Heart right ventricle (tissue), 16 donors: Measurements from ENCODE around the gene ZNF425. TPM values are rescaled to one million over a fixed set of nuclear protein-coding genes. Genes with fewer than 3 reads are reported as not detected.

Source experiments
- ATAC-seq, 8 donors: fragments of 200-7000 bp; cut with Tn5 transposase; one replicate each; pipeline ENCODE4 v1.9.1; 2020; ENCODE audit warnings: mild to moderate bottlenecking in 8 of 8, moderate library complexity in 8 of 8, moderate number of reproducible peaks in 1 of 8
- DNase-seq, 2 donors: peaks; one replicate each; pipeline ENCODE4 v3.0.0-alpha.2; 2020
- H3K27ac ChIP-seq, 10 donors: fragments of 200-600 bp; sonication (generic) in 2 of 10; one replicate each; pipeline versions ENCODE4 v1.5.0 to v1.8.0; 2020 to 2022; ENCODE audit warnings: mild to moderate bottlenecking in 3 of 10
- H3K27me3 ChIP-seq, 7 donors: fragments of 200-600 bp; one replicate each; pipeline ENCODE4 v1.8.0; 2021 to 2022; ENCODE audit warnings: mild to moderate bottlenecking in 2 of 7
- H3K36me3 ChIP-seq, 9 donors: fragments of 200-600 bp; sonication (generic) in 1 of 9; one replicate each; pipeline versions ENCODE4 v1.5.0 to v1.8.0; 2020 to 2022; ENCODE audit warnings: mild to moderate bottlenecking in 2 of 9
- H3K4me1 ChIP-seq, 9 donors: fragments of 200-600 bp; sonication (generic) in 1 of 9; one replicate each; pipeline versions ENCODE4 v1.5.0 to v1.8.0; 2020 to 2022; ENCODE audit warnings: mild to moderate bottlenecking in 4 of 9
- H3K4me3 ChIP-seq, 10 donors: fragments of 200-600 bp; sonication (generic) in 2 of 10; one replicate each; pipeline versions ENCODE4 v1.5.0 to v1.8.0; 2020 to 2022; ENCODE audit warnings: mild to moderate bottlenecking in 7 of 10, moderate library complexity in 2 of 10
- H3K9me3 ChIP-seq, 11 donors: fragments of 200-600 bp in 10 of 11; sonication (generic) in 2 of 11; one replicate each; pipeline versions ENCODE4 v1.5.0 to v1.8.0; 2013 to 2022; ENCODE audit warnings: mild to moderate bottlenecking in 2 of 11, control low read depth in 1 of 11, moderate library complexity in 1 of 11
- WGBS, 2 donors: extraction: QIAGEN DNeasy Blood & Tissue Kit; methylation state at CpG; one replicate each; pipeline ENCODE4 v1.1.7; 2013; ENCODE audit warnings: inconsistent platforms in 1 of 2; 5-methylcytosine and 5-hydroxymethylcytosine counted together
- intact Hi-C, 10 donors: fragments of 100-400 bp; cut with DNase I; formaldehyde crosslinking; loops; one replicate each; pipeline versions ENCODE4 v1.11.1 to v1.14.2; 2022
- polyA plus RNA-seq, 2 donors: library from polyadenylated mRNA; stranded (reverse); fragments of 200-250 nt; gene quantifications; one replicate each; pipeline ENCODE4 v1.2.3, GENCODE V29; 2013
- total RNA-seq, 10 donors: library from RNA; stranded (reverse); fragmentation: NEBNext Ultra II Directional in 3 of 10; extraction: Animal tissue kit (Norgen Biotek cat#: 25700) in 3 of 10; gene quantifications; one replicate each; pipeline versions ENCODE4 v1.2.1 to v1.2.4, GENCODE V29; 2021 to 2023
- TF ChIP-seq, protein P1 (sequence below), 9 donors: fragments of 200-600 bp; sonication (generic) in 2 of 9; IDR thresholded peaks; one replicate each; pipeline versions ENCODE4 v1.5.0 to v1.8.0; 2021 to 2022; ENCODE audit warnings: antibody characterized with exemption in 9 of 9, mild to moderate bottlenecking in 5 of 9, moderate library complexity in 1 of 9
- donor health status: Arrhythmogenic right ventricular cardiomyopathy.
- donor health status: ischemic (EF 13 %, LVEDD 7.1; RV severe dilation, severe dysfunction).
- donor health status: healthy with polysubstance abuse.
- donor health status: DM: no; HTN: yes; CAD: no.
- donor health status: DM: no; HTN: no; CAD: no.
- donor health status: ischemic (EF 25% LVEDD 6.9; RV normal size, moderate dysfunction).
- donor health status: ischemic (EF 25% LVEDD 5.7; RV mildly dilated, moderate dysfunction).
- donor health status: healthy.
- donor health status: DM: yes; HTN: yes; CAD: no.
- donor health status: Ischemic cardiomyopathy.
- donor health status: ischemic (EF 35%, LVEDD 5.7; RV mildly dilated, moderate dysfunction).
- donor health status: nonischemic (EF 11% LVEDD 7.7; RV severe dilation, severe dysfunction).
- donor health status: DM: yes; HTN: yes; CAD: no.
- donor health status: PGD.
- donor health status: ischemic (EF 29% LVEDD 5.4; RV normal size, mild dysfunction).
- donor health status: nonischemic (EF 23%, LVEDD 6.1; RV moderate dilation, normal function).

The ZNF425 gene
- total and polyA plus RNA-seq, 12 donors: 0.28 to 1.2 (median 0.73) TPM

- Histone ChIP-seq H3K27ac (peak overlapping the region; percentile 77 to 98 (median 95)), H3K4me1 (peaks cover 6 to 22% (median 18%) of the 10 kb centered on the region in 9 donors), H3K9me3 (peaks cover 0 to 18% (median 12%) of the 10 kb centered on the region in 11 donors), H3K36me3 (peaks cover 0 to 31% (median 8%) of the 10 kb centered on the region in 9 donors), H3K4me3 (peak overlapping the region; percentile 76 to 100 (median 94)), H3K27me3 (no peaks in the 10 kb centered on the region)
- ATAC-seq (peak; percentile 46 to 84 (median 68)), DNase-seq (peak; percentile 49 to 65)
- WGBS, 2 donors: 0 to 1% methylated on average over 48 of the region's 48 CpGs
- TF ChIP-seq, protein P1, sequence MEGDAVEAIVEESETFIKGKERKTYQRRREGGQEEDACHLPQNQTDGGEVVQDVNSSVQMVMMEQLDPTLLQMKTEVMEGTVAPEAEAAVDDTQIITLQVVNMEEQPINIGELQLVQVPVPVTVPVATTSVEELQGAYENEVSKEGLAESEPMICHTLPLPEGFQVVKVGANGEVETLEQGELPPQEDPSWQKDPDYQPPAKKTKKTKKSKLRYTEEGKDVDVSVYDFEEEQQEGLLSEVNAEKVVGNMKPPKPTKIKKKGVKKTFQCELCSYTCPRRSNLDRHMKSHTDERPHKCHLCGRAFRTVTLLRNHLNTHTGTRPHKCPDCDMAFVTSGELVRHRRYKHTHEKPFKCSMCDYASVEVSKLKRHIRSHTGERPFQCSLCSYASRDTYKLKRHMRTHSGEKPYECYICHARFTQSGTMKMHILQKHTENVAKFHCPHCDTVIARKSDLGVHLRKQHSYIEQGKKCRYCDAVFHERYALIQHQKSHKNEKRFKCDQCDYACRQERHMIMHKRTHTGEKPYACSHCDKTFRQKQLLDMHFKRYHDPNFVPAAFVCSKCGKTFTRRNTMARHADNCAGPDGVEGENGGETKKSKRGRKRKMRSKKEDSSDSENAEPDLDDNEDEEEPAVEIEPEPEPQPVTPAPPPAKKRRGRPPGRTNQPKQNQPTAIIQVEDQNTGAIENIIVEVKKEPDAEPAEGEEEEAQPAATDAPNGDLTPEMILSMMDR (IDR thresholded peaks at IDR 0.05): no peak
- intact Hi-C loops: loop anchor here in 4 of 10 donors (1.0 to 2.0 kb wide), 5 partner anchors 20 to 62 kb away; partner anchors contain the start of genes ZNF398 (in 3 of the 4) and ZNF786 (in 3 of the 4)
Observed at GRCh38 chr7:149126662-149127266, 640 bp upstream of the ZNF425 start.

DNA sequence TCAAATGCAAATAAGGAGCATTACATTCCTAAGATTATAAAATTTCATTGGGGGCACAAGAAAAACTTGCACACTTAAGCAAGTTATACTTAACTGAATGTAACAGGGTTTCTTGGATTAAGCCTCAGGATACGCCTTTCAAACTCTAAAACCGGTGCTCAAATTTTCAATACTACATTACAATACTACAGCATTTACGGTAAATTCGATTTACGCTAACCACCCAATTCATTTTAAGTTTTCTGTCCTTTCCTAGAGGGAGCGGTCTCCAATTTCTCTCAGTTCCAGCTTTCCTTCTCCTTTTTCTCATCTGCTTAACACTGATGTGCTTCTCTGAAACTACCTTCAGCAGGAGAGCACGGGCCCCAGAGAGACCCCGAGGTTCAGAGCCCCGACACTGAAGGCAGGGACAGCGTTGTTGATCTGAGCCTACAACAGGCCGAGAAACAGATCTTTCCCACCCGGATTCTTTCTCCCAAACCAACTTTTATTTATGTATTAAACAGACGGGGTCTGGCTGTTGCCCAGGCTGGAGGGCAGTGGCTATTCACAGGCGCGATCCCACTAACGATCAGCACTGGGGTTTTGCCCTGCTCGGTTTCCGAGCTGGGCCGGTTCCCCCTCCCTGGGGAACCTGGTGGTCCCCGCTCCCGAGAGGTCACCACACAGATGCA lies 798 bp downstream of the ZNF425 start:
- H3K27me3 ChIP-seq: no peaks in the 10 kb centered on the region
- no peak for ATAC-seq
- peak overlapping the region; percentile 76 to 100 (median 94) for H3K4me3 ChIP-seq
- intact Hi-C loops: no loop called here
- H3K9me3 ChIP-seq: peaks cover 0 to 4% (median 0%) of the 10 kb centered on the region in 11 donors
- H3K4me1 ChIP-seq: peaks cover 6 to 22% (median 18%) of the 10 kb centered on the region in 9 donors
- H3K27ac ChIP-seq: peak overlapping the region in 9 of 10 donors; percentile 93 to 98 (median 96)
- WGBS, 2 donors: 5 to 6% methylated on average over 21 of the region's 21 CpGs
- TF ChIP-seq, protein P1 (IDR thresholded peaks at IDR 0.05): no peak
- DNase-seq: no peak
- peaks cover 0 to 16% (median 3%) of the 10 kb centered on the region in 9 donors for H3K36me3 ChIP-seq

DNA sequence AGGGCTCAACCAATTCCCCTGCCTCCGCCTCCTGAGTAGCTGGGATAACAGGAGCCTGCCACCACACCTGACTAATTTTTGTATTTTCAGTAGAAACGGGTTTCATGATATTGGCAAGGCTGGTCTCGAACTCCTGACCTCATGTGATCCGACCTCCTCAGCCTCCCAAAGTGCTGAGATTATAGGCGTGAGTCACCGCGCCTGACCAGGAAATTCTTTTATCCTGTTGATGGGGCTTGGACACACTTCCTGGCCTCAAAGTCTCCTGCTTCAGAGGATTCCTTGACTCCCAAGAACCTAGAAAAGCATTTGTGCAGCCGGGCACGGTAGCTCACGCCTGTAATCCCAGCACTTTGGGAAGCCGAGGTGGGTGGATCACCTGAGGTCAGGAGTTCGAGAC lies 16.2 kb downstream of the ZNF425 start:
- 85 to 89% methylated on average over 11 to 12 of the region's 12 CpGs for WGBS, 2 donors
- intact Hi-C loops: no loop called here

DNA sequence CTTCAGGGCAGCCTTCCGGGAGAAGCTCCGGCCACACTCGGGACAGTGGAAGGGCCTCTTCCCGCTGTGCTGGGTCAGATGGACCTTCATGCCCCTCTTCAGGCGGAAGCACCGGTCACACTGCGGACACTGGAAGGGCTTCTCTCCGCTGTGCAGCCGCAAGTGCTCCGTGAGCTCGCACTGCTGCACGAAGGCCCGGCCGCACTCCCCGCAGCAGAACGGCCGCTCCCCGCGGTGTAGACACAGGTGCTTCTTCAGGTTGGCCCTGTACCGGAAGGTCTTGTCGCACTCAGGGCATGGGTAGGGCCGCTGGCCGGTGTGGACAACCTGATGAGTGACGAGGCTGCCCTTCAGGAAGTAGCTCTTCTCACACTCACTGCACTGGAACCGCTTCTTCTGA lies 21.4 kb downstream of the ZNF425 start:
- ATAC-seq (peak in 1 of 8 donors; percentile 64), DNase-seq (no peak)
- H3K36me3 ChIP-seq: peaks cover 0 to 3% (median 0%) of the 10 kb centered on the region in 9 donors
- WGBS, 2 donors: 96% methylated on average over 25 of the region's 25 CpGs
- H3K9me3 ChIP-seq: no peaks in the 10 kb centered on the region
- H3K4me3 ChIP-seq: no peak overlapping the region
- intact Hi-C loops: no loop called here
- H3K27ac ChIP-seq: no peak overlapping the region
- no peaks in the 10 kb centered on the region for H3K27me3 ChIP-seq
- no peaks in the 10 kb centered on the region for H3K4me1 ChIP-seq
- TF ChIP-seq, protein P1 (IDR thresholded peaks at IDR 0.05): no peak

More for the DNA sequence above, 16.2 kb downstream of the ZNF425 start:
- no peaks in the 10 kb centered on the region for H3K4me1 ChIP-seq
- no peak overlapping the region for H3K4me3 ChIP-seq
- H3K36me3 ChIP-seq: peaks cover 0 to 3% (median 0%) of the 10 kb centered on the region in 9 donors
- TF ChIP-seq, protein P1 (IDR thresholded peaks at IDR 0.05): no peak
- DNase-seq (no peak), ATAC-seq (no peak)
- no peaks in the 10 kb centered on the region for H3K27me3 ChIP-seq
- H3K9me3 ChIP-seq: no peaks in the 10 kb centered on the region
- no peak overlapping the region for H3K27ac ChIP-seq
